OCI-LY3 (cell line): ENCODE measurements around the gene TTLL1.

Experiments used
- CTCF ChIP-seq: fragments of 200-600, 300-600 bp; sonication (generic); IDR thresholded peaks from 2 replicates; pipeline ENCODE4 v1.5.1; 2014; ENCODE audit warnings: antibody characterized with exemption, low read length, low read depth
- EZH2phosphoT487 ChIP-seq: fragments of 200-600 bp; shearing (Covaris generic); IDR thresholded peaks from 2 replicates; pipeline ENCODE4 v1.6.1; 2018; ENCODE audit warnings: antibody characterized with exemption, mixed run types, low read depth

GRCh38 chr22:42993651-42994275 lies 95.4 kb downstream of the TTLL1 start:
- TF ChIP-seq CTCF (no peak), EZH2phosphoT487 (no peak)
